ENCODE data around the gene RABGGTA.

- TF ChIP-seq CTCF (IDR thresholded peaks at IDR 0.05) (no peak), POLR2A (IDR thresholded peaks at IDR 0.05) (no peak), POLR2AphosphoS5 (IDR thresholded peaks at IDR 0.05) (no peak), EP300 (IDR thresholded peaks at IDR 0.05) (no peak)
Measured at GRCh38 chr14:24261969-24262327, 9.4 kb downstream of the RABGGTA start.

All from upper lobe of left lung (tissue), 4 donors.